Measurements from ENCODE around the gene CCDC30.
"Not testable (repeated sequence)": the region's sequence is repeated elsewhere in the genome, so short reads cannot be mapped to it uniquely, and the experiment has no call there.

Gene CCDC30

DNA sequence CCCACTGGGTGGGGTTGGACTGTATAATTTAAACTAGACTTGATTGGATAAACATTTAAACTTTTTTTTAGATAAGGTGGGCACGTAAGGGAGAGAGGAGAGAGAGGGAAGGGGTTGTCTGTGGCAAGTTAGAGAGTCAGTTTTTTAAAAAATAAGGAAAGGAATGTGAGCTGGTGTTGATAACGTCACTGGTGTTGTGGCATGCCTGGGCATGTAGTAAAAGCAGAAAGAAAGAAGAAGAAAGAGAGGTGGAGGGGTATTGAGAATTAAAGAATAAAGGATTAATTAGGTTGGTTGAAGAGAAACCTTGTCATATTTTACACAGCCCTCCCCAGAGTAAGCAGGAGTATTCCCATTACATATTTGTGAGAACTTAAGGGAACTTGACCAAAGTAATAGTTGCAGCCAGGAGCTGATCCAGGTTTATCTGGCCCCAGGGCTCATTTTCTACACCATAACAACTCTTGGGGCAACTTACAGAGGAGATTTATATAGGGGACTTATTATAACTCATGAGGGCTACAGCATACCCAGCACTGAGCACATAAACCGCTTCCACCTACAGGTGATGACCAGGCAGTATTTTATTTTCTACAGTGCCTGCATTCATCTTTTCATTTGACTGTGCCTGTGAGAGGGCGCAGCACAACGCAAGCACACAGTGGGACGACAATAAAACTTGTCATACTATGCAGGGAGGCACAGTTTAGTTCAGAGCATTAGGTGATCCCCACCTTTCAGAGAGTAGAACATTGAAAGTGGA lies 70.2 kb downstream of the CCDC30 start:
- DNase-seq, result no peak

DNA sequence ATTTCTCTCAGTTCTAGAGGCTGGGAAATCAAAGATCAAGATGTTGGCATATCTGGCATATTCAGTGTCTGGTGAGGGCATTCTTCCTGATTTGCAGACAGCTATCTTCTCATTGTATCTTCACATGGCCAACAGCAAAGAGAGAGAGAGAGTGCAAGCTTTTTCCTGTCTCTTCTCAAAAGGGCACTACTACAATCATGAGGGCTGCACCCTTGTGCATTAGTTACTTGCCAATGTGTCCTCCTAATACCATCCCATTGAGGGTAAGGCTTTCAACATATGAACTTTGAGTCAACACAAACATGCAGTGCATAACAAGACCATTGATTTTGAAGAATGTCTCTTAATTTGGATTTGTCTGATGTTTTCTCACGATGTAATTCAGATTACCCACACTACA lies 78.0 kb downstream of the CCDC30 start:
- no peak for DNase-seq

DNA sequence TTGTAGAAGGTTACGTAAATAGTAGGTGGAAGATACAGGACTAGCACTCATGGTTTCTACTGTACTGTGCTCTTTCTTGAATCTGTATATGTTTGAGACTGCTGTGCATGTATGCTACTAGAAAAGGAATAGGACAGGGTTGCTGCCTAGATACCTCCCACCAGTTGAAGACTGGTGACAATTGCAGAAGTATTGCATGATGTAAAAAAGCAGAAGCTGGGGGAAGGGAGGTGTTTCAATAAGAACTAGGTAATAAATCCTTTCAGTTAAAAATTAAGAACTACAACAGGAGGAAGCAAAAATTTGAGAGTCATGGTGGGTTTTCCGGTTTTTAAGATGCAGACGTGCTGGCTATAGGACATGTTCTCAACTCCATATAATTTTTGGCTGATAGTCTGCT lies 88.1 kb downstream of the CCDC30 start:
- no peak for DNase-seq

DNA sequence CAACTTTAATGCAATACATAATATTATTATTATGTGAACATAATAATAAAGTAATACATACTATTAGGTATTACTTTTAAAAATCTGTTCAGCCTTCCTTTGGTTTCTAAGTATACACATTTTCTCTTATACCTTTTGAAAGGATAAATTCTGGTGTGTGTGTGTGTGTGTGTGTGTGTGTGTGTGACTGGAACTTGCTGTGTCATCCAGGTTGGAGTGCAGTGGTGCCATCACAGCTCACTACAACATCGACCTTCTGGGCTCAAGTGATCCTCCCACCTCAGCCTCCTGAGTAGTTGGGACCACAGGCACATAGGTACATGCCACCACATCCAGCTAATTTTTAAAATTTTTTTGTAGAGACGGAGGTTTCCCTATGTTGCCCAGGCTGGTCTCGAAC lies 88.5 kb downstream of the CCDC30 start:
- DNase-seq, result no peak

DNA sequence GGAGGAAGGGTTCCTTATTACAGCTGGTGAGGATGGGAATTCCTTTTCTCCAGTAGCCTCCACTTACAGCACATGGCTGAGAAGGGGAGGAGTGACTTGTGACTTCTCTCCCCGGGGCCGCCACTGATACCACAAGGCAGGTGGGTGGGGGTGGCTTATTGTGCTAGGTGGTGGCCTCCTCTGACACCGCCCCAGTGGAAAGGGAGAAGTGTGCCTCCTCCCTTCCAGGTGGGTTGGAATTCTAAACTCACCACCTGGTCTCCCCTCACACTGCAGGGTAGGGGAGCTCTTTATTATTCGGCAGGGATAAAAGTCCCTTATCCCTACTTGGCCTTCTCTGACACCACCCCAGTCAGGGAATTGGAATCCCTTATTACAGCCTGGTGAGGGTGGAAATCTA lies 89.5 kb downstream of the CCDC30 start:
- DNase-seq, result no peak

DNA sequence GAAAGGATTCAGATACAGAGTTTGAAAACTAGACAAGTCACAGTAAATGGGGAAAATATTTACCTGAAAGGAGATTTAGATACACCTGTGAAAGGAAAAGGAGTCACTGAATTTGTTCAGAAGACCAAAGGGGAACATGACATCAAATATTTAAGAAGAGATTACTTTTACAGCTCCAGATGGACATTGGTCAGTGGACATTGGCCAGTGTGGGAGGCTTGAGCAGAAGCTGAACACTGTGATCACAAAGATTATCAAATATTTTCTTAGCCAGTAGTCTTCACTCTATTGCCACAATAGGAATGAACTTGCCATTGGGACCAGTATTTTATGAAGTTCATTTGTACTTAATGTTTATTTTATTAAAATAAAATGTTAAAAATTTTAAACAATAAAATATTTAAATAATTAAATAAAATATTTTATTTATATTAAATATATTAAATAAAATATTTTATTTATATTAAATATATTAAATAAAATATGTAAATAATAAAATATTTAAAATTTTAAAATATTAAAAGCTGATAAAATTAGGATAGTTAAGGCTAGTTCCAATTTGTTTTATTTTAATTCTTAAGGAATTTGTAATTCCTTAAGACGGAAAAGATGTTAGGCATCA lies 94.3 kb downstream of the CCDC30 start:
- DNase-seq, result no peak

DNA sequence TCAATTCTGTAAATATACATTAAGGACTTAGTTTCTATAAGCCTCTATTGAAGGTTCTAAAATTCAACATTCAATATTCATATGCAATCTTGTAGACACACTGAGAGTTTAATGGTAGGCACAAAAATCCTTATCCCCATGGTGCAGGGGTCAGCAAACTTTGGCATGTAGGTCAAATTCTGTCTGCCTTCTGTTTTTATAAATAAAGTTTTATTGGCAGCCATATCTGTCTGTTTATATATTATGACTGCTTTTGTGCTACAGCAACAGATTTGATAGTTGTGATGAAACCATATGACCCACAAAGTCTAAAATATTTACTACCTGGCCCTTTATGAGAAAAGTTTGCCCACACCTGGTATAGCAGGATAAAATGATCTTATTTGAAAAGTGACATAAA lies 104.0 kb downstream of the CCDC30 start:
- DNase-seq, result no peak

DNA sequence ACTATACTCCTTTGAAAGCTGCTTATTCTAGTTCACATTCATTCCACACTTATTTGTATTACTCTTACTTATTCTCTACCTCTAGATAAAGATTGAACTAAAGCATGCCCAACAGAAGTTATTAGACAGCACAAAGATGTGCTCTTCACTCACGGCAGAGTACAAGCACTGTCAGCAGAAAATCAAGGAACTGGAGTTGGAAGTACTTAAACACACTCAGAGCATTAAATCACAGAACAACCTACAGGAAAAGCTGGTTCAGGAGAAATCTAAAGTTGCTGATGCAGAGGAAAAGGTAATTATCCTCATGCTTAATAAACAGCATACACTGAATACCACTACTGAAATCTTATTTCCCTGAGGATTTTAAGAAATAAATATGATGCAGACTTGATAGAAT lies 113.8 kb downstream of the CCDC30 start:
- DNase-seq, result no peak

DNA sequence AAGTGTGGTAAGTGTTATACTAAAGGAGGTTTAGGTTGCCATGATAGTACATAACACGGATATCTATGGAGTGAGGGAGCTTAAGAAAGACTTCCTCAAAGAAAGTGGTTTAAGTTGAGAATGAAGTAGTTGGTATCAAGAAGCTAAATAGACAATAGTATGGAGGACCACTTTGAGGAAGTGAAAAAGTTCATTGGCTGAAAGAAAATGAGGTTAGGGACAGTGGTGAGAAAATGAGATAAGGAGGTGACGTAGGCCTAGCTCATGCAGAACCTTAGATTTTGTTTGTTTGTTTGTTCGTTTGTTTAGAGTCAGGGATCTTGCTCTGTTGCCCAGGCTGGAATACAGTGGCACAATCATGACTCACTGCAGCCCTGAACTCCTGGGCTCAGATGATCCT lies 122.9 kb downstream of the CCDC30 start:
- DNase-seq, result no peak

DNA sequence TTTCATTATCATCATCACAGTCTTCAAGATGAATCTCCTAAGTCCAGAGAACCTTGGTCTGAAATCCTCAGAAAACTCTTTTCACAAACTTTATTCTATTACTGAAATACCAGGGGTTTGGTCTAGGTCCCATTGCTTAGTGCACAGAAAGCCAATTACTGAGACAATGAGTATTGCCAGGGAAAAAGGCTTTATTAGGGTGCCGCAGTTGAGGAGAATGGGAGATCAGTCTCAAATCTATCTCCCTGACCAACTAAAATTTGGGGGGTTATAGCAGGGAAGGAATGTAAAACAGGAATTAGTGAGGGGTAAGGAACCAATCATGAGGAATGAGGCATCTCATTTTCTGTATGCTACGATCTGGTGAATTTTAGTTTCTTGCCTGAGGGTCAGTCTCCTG lies 124.7 kb downstream of the CCDC30 start:
- no peak for DNase-seq

DNA sequence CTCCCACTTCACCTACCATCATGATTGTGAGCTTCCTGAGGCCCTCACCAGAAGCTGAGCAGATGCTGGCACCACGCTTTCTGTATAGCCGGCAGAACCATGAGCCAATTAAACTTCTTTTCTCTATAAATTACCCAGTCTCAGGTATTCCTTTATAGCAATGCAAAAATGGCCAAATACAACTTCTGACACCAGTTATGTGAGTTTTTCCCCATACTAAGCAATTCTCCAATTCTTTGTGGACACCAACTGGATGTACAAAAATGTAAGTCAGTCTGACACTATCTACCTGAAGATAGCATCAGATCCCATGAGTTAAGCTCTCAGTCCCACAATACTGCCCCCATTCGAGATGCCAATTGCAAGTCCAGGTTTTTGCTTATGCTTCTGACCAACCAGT lies 129.7 kb downstream of the CCDC30 start:
- DNase-seq, result no peak

DNA sequence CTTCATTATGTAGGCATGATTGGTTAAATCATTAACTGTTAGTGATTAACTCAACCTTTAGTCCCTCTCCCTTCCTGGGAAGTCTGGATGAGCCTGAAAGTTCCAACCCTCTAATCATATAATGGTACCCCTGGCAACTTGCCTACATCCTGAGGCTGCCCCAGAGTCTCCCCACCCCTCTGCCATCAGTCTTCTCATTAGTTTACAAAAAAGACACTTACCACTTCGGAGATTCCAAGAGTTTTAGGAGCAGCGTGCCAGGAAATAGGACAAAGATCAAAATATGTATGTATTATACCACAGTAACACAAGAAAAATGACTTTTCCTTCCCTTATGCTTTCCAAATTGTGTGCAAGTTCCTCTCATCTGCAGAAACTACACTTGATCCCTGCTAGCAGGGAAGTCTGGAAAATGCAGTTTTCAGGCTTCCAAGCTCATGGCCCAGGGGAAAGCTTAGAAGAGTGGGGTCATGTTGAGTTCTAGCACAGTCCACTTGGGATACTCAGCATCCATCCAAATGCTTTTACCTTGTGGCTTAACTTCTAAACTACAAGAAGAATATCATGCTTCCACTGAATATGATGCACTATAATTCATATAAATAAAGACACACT lies 130.5 kb downstream of the CCDC30 start:
- no peak for DNase-seq

DNA sequence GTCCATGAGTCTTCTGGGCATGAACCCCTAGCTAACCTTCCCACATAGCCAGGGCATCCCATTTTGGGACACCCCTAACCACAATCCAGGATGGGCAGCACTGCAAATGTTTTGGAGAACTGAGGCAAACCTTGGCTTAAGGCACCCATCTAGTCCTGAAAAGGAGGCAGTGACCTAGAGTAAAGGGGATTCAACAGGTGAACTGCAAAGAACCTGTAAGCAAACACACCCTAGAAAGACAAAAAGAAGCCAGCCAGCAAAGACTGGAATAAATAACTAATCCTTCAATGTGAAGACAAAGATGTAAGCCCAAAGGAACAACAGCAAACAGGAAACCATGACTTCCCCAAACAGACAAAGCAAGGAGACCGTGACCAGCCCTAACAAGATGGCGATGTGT lies 138.4 kb downstream of the CCDC30 start:
- DNase-seq, result no peak

DNA sequence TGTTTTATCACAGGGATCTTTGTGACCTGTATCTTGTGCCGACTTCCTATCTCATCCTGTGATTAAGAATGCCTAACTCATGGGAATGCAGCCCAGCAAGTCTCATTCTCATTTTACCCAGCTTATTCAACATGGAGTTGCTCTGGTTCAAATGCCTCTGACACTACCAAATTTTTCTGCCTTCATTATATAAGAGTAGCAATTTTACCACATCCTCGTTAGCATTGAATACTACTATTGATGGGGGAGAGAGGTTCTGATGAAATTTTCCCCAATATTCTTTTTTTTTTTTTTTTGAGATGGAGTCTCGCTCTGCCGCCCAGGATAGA lies 150.7 kb downstream of the CCDC30 start:
- no peak for DNase-seq

DNA sequence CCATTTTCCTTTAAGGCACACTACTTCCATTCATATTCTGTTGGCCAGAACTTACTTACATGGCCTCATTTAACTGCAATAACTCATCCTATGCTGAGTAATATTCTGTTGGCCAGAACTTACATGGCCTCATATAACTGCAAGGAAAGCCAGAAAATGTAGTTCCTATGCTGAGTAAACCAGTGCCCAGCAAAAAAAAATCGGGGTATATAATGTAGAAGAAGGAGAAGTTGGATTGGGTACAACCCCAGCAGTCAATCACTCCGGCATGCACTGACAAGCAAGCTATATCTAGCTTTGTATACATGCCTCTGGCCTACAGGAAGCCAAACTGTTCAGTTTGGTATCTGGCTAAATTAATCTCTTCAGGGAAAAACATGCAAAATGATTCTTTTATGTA lies 155.8 kb downstream of the CCDC30 start:
- DNase-seq, result no peak

DNA sequence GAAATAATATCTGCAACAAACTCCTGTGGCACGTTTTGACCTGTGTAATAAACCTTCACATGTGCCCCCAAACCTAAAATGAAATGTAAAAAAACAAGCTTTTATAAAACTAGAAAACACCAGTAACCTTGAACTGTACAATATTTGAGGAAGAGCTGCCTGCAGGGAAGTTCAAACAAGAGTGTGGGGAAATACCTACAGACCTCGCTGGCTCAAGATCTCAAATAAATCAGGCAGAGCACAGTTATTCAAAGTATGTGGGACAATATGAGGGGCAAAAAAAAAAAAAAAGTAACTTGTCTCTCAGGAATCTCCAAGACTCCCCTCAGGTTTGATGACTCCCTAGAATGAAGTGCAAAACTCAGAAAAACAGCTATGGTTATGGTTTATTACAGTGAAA lies 157.2 kb downstream of the CCDC30 start:
- DNase-seq, result no peak

DNA sequence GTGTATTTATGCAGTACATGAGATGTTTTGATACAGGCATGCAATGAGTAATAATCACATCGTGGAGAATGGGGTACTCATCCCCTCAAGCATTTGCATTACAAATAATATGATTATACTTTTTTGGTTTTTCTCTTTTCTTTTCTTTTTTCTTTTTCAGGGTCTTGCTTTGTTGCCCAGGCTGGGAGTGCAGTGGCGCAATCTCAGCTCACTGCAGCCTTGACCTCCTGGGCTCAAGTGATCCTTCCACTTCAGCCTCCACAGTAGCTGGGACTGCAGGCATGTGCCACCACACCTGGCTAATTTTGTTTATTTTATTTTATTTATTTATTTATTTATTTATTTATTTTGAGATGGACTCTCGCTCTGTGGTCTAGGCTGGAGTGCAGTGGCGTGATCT lies 158.1 kb downstream of the CCDC30 start:
- not testable (repeated sequence) for DNase-seq

DNA sequence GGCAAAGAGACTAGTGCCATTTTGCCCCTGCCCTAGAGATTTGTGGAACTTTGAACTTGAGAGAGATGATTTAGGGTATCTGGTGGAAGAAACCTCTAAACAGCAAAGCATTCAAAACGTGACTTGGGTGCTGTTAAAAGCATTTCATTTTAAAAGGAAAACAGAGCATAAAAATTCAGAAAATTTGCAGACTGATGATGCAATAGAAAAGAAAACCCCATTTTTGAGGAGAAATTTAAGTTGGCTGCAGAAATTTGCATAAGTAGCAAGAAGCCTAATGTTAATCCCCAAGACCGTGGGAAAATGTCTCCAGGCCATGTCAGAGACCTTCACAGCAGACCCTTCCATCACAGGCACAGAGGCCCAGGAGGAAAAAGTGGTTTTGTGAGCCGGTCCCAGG lies 164.1 kb downstream of the CCDC30 start:
- DNase-seq, result not testable (repeated sequence)

DNA sequence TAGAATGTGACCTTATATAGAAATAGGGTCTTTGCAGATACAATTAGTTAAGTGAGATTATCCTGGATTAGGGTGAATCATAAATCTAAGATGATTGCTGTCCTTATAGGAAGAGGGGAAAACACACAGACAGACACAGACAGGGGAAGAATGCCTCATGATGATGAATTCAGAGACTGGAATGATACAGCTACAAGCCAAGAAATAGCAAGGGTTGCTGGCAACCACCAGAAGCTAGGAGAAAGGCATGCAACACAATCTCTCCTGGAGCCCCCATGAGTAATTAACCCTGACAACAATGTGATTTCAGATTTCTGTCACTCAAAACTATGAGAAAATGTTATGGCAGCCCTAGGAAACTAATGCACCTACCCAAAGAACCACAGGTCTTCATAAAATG lies 176.0 kb downstream of the CCDC30 start:
- DNase-seq, result no peak

DNA sequence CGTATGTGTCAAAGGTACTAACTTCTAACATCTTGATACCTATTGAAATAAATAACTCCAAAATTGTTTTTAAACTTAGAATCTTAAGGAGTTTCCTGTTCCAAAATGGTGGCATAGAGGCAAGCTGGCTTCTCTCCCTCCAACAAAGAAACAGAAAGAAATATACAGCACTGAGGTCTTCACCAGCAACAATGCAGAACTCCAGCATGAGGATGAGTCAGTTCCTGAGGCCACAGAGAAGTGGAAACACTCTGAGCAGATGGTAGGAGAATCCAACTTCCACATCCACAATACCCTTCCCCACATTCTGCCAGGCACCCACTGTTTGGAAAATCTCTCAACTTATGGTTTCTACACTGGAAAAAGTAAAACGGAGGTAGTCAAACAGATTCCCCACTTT lies 183.0 kb downstream of the CCDC30 start:
- DNase-seq, result no peak

DNA sequence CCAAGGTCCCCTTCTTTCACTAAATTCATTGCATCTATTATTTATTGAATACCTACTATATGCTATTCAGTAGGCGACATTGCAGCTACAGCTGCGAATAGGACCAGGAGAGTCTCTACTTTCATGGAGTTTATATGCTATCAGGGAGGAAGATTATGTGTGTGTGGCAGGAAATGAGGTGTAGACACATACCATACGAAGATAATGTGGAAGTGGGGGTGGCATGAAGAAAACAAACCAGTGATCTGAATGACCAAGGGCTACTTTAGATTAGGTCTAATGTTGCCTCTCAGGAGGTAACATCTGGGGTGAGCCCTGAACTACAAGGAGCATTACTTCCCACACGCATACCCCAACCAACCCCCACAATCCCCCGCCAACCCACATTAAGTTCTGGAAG lies 194.1 kb downstream of the CCDC30 start:
- no peak for DNase-seq

DNA sequence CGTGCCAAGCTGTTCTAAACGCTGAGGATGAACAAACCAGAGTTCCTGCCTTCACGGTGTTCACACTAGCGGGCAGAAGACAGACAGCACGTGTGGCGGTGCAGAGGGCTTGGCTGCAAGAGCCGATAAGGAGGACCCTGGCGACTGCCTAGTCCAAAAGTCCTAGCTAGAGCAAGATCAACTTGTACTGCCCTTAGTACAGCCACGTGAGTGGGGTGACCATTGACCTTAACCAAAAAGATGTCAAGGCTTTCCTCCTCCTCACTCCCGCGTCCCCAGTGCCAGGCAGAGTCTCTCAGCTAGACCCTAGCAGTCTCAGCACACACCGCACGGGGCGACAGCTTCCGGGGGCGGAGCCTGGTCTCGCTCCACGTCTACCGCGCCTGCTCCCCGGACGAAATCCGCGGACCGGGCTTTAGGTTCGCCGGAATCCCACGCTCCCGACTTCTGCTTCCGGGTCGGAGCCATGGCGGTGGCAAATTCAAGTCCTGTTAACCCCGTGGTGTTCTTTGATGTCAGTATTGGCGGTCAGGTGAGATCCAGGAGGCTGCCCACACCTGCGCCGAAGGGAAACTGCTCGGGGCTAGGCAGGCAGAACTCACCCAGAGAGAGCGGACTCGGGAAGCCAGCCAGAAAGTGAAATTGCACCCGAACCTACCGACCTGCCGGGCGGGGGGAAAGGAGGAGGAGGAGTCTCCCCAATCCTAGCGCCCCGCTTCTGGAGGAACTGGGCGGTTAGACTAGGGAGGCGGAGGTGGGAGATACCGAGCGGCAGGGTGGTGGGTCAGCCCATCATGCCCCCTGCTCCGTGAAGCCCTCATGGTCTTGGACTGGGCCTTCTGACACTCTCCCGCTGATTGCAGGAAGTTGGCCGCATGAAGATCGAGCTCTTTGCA lies 195.1 kb downstream of the CCDC30 start, which contains the start of gene PPIH:
PPIH (plus strand) TSS at position 443 of the 896 bp plus-strand sequence; CDS start at position 467, 24 bp downstream.
- DNase-seq, result peak; percentile 45

DNA sequence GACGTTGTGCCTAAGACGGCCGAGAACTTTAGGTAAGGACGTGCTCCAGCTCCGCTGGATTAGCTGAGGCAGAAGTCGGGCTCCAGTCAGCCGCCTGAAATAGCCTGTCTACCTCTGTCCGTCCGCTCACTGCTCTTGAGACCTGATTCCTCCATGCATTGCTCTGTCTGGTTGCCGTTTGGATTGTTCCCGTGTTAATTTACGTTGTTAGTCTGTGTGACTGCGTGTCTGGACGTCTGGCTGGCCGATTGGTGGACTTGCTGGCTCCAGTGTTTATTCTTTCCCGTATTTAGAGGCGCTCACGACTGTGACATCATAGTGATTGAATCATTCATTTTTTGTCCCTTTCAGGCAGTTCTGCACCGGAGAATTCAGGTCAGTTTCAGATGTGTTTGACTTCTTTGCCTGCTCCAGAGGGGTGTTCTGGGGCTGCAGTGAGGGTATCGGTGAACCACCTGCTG lies 195.8 kb downstream of the CCDC30 start:
- no peak for DNase-seq
